ENCODE data around the gene ZBTB47.

The ZBTB47 gene

GRCh38 chr3:42638339-42638842, 15.1 kb upstream of the ZBTB47 start:
- no peak overlapping the region for H3K9ac ChIP-seq (ENCODE audit: low read length)
- H4K20me1 ChIP-seq (ENCODE audit: insufficient read depth, low read length): peaks cover 32% of the 10 kb centered on the region
- H3K4me2 ChIP-seq (ENCODE audit: low read length): peak overlapping the region; percentile 44
- no peak overlapping the region for H3K4me3 ChIP-seq (ENCODE audit: low read length)
- peaks cover 68% of the 10 kb centered on the region for H3K36me3 ChIP-seq (replicated peaks; ENCODE audit: low read depth, low read length)
- peaks cover 36% of the 10 kb centered on the region for H3K4me1 ChIP-seq (ENCODE audit: low read length)
- H3K9me3 ChIP-seq (ENCODE audit: insufficient read depth, low read length): no peaks in the 10 kb centered on the region
- H2AFZ ChIP-seq (ENCODE audit: low read depth, low read length): no peak overlapping the region
- no peaks in the 10 kb centered on the region for H3K27me3 ChIP-seq (ENCODE audit: low read depth, low read length)
- TF ChIP-seq CTCF (IDR thresholded peaks at IDR 0.05; ENCODE audit: low read depth, low read length) (no peak), EZH2phosphoT487 (IDR thresholded peaks at IDR 0.05; ENCODE audit: low read depth) (no peak)
- peaks cover 7% of the 10 kb centered on the region for H3K79me2 ChIP-seq (ENCODE audit: low read length)
- H3K27ac ChIP-seq (ENCODE audit: low read length): peak overlapping the region; percentile 15; the same call in 1 of the 2 replicates

- Histone ChIP-seq H3K4me3 (ENCODE audit: low read length) (no peak overlapping the region), H3K4me2 (ENCODE audit: low read length) (no peak overlapping the region), H3K27ac (ENCODE audit: low read length) (no peak overlapping the region), H3K4me1 (ENCODE audit: low read length) (peaks cover 36% of the 10 kb centered on the region), H3K79me2 (ENCODE audit: low read length) (peaks cover 7% of the 10 kb centered on the region), H3K36me3 (replicated peaks; ENCODE audit: low read depth, low read length) (peaks cover 66% of the 10 kb centered on the region), H3K27me3 (ENCODE audit: low read depth, low read length) (no peaks in the 10 kb centered on the region), H2AFZ (ENCODE audit: low read depth, low read length) (no peak overlapping the region), H3K9ac (ENCODE audit: low read length) (no peak overlapping the region), H4K20me1 (ENCODE audit: insufficient read depth, low read length) (peaks cover 32% of the 10 kb centered on the region), H3K9me3 (ENCODE audit: insufficient read depth, low read length) (no peaks in the 10 kb centered on the region)
- no peak for TF ChIP-seq CTCF (IDR thresholded peaks at IDR 0.05; ENCODE audit: low read depth, low read length)
- no peak for TF ChIP-seq EZH2phosphoT487 (IDR thresholded peaks at IDR 0.05; ENCODE audit: low read depth)
Measured at GRCh38 chr3:42639192-42639591, 14.3 kb upstream of the ZBTB47 start.

- Histone ChIP-seq H3K27ac (ENCODE audit: low read length) (no peak overlapping the region), H3K79me2 (ENCODE audit: low read length) (peaks cover 7% of the 10 kb centered on the region), H3K36me3 (replicated peaks; ENCODE audit: low read depth, low read length) (peaks cover 70% of the 10 kb centered on the region), H4K20me1 (ENCODE audit: insufficient read depth, low read length) (peaks cover 32% of the 10 kb centered on the region), H3K9me3 (ENCODE audit: insufficient read depth, low read length) (no peaks in the 10 kb centered on the region), H3K9ac (ENCODE audit: low read length) (no peak overlapping the region), H3K27me3 (ENCODE audit: low read depth, low read length) (no peaks in the 10 kb centered on the region), H2AFZ (ENCODE audit: low read depth, low read length) (no peak overlapping the region), H3K4me1 (ENCODE audit: low read length) (peaks cover 26% of the 10 kb centered on the region), H3K4me3 (ENCODE audit: low read length) (no peak overlapping the region), H3K4me2 (ENCODE audit: low read length) (no peak overlapping the region)
- TF ChIP-seq CTCF (IDR thresholded peaks at IDR 0.05; ENCODE audit: low read depth, low read length): no peak
- TF ChIP-seq EZH2phosphoT487 (IDR thresholded peaks at IDR 0.05; ENCODE audit: low read depth): no peak
Measured at GRCh38 chr3:42640129-42640528, 13.4 kb upstream of the ZBTB47 start.

- Histone ChIP-seq H3K27me3 (ENCODE audit: low read depth, low read length) (no peaks in the 10 kb centered on the region), H3K9me3 (ENCODE audit: insufficient read depth, low read length) (no peaks in the 10 kb centered on the region), H2AFZ (ENCODE audit: low read depth, low read length) (no peak overlapping the region), H3K4me2 (ENCODE audit: low read length) (no peak overlapping the region), H4K20me1 (ENCODE audit: insufficient read depth, low read length) (peaks cover 30% of the 10 kb centered on the region), H3K27ac (ENCODE audit: low read length) (no peak overlapping the region), H3K79me2 (ENCODE audit: low read length) (peaks cover 7% of the 10 kb centered on the region), H3K9ac (ENCODE audit: low read length) (no peak overlapping the region), H3K36me3 (replicated peaks; ENCODE audit: low read depth, low read length) (peaks cover 74% of the 10 kb centered on the region), H3K4me3 (ENCODE audit: low read length) (no peak overlapping the region), H3K4me1 (ENCODE audit: low read length) (peaks cover 23% of the 10 kb centered on the region)
- TF ChIP-seq EZH2phosphoT487 (IDR thresholded peaks at IDR 0.05; ENCODE audit: low read depth) (no peak), CTCF (IDR thresholded peaks at IDR 0.05; ENCODE audit: low read depth, low read length) (no peak)
Measured at GRCh38 chr3:42640771-42641370, 12.6 kb upstream of the ZBTB47 start.

All from OCI-LY3 (cell line).